Choroid plexus epithelial cell (primary cell): ENCODE data around the gene RGS10.

Experiments used
- DNase-seq: peaks from one replicate; pipeline ENCODE4 v3.0.0-alpha.2; 2010; ENCODE audit warnings: low read depth
- H3K4me3 ChIP-seq: 2 replicates; pipeline ENCODE4 v1.5.1; 2011; ENCODE audit warnings: low read depth, mild to moderate bottlenecking, control low read depth, low read length, moderate library complexity
- TF ChIP-seq, protein P1 (sequence below): conservative IDR thresholded peaks from 2 replicates; pipeline ENCODE4 v1.5.1; 2011; ENCODE audit warnings: low read depth, mild to moderate bottlenecking, control low read depth, inconsistent platforms, low read length, moderate library complexity

Gene RGS10

DNA sequence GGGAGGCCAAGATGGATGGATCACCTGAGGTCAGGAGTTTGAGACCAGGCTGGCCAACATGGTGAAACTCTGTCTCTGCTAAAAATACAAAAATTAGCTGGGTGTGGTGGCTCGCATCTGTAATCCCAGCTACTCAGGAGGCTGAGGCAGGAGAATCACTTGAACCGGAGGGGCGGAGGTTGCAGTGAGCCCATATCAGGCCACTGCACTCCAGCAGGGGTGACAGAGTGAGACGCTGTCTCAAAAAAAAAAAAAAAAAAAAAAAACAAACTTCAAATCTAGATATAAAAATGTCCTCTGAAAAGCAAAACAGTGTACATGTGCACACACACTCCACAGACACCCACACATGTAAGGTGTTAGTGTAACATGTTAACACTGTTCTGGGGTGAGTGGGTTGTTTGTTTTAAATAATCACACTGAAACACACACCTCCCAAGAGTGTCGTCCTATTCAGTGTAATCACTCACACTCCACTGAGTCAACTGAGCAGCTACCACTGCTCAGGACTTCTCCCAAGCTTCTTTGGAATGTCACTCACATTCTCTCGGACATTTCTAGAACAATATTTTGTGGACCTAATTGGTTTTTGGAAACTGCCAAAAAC is 12.8 kb upstream of the RGS10 start:
- TF ChIP-seq, protein P1, sequence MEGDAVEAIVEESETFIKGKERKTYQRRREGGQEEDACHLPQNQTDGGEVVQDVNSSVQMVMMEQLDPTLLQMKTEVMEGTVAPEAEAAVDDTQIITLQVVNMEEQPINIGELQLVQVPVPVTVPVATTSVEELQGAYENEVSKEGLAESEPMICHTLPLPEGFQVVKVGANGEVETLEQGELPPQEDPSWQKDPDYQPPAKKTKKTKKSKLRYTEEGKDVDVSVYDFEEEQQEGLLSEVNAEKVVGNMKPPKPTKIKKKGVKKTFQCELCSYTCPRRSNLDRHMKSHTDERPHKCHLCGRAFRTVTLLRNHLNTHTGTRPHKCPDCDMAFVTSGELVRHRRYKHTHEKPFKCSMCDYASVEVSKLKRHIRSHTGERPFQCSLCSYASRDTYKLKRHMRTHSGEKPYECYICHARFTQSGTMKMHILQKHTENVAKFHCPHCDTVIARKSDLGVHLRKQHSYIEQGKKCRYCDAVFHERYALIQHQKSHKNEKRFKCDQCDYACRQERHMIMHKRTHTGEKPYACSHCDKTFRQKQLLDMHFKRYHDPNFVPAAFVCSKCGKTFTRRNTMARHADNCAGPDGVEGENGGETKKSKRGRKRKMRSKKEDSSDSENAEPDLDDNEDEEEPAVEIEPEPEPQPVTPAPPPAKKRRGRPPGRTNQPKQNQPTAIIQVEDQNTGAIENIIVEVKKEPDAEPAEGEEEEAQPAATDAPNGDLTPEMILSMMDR = no peak
- DNase-seq = no peak
- no peak overlapping the region for H3K4me3 ChIP-seq

DNA sequence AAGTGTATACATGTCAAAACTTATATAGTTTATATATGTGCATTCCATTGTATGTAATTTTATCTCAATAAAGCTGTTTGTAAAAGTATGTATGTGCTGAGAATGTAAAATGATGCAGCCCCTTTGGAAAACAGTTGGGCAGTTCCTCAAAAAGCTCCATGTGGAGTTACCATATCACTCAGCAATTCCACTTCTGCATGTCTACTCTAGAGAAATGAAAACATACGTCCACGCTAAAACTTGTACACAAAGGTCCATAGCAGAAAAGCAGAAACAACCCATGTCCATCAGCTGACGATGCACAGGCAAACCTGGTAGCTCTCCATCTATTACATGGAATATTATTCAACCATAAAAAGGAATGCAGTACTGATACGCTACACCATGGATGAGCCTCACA is 8.3 kb upstream of the RGS10 start:
- no peak for DNase-seq
- TF ChIP-seq, protein P1 = no peak
- no peak overlapping the region for H3K4me3 ChIP-seq

DNA sequence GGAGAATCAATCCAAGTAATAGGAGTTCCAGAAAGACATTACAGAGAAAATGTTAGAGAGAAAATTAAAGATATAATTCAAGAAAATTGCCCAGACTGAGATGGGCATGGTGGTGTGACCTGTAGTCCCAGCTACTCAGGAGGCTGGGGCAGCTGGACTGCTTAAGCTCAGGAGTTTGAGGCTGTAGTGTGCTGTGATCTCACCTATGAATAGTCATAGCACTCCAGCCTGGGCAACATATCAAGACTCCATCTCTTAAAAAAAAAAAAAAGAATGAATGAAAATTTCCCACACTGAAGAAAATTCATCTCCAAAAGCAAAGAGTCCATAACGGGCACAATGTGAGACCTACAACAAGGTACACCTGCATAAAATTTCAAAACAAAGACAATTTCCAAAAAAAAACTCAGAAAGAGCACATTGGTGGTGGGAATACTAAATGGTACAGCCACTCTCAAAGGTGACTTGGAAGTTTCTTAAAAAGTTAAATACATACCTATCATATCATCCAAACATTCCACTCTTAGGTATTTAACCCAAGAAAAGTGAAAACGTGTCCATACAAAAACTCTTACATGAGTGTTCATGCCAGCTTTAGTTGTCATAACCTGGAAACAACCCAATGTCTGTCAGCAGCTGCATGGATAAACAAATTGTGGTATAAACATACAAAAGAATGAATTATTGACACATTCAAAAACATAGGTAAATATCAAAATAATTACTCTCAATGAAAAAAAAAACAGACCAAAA is 6.9 kb upstream of the RGS10 start:
- DNase-seq = no peak
- TF ChIP-seq, protein P1 = no peak
- H3K4me3 ChIP-seq = no peak overlapping the region

DNA sequence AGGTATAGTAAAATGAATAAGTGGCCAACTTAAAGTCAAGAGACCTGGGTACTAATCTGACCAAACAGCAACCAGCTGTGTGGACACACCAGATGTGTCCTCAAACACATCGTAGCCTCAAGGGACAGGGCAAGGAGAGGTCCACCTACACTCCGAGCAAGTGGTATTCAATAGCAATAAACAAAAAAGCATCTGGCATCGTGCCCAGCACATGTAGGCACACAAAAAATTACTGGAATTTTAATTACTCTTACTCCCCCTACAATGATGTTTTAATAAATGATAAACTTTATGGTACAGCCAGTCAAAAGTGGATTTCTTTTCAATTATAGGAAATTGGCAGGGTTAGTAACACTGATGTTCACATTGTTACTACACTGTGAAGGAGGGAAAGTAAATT is 3.5 kb upstream of the RGS10 start:
- no peak overlapping the region for H3K4me3 ChIP-seq
- no peak for DNase-seq
- TF ChIP-seq, protein P1 = no peak

DNA sequence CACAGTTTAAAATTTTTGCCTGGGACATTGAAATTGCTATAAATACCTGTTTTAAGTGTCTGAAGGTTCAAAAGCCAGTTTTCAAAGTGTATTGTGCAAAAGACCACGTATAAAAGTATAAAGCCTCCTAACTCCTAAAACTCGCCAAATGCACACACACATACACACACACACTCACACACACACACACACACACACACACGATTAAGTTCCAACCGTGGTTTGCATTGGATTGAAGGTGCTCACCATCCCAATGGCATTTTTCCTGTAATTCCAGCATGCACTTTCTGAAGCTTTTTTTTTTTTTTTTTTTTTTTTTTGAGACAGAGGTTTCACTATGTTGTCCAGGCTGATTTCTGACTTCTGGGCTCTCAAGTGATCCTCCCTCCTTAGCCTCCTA is 2.8 kb upstream of the RGS10 start:
- no peak overlapping the region for H3K4me3 ChIP-seq
- TF ChIP-seq, protein P1 = no peak
- DNase-seq = no peak

DNA sequence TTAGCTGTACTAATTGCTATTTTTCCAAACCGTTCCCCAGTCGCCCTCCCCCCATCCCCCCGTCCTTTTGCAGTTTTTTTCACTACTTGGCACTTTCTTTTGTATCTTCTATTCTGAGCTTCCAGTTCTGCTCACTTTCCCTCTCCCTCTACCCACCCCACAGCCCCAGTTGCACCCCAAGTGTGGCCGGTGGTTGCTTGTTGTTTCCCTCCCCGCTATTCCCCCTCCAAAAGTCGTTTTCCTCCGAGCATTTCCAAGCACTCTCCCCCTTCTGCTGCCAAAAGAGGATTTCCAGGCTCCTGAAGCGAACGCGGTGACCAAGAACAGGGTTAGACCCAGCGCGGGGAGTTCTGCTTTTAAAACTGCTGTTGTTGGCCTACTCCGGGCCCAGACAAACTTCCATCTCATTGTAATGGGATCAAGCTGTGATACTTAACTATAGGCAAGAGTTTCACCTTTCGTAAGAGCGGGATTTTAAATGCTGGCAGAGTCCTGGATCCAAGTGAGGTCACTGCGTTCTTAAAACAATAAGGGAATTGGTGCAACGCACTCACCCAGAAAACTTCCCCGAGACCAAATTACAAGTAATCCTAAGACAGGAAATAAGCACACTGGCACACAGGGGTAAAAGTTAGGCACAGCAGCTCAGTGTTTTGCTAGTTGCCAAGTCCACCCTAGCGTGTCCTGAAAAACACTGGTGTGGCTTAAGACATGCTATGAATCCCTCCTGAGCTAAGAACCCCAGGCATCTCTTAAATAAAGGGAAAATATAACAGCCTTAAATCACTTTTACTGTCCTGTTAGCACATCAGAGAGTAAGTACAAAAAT is 1.5 kb upstream of the RGS10 start:
- no peak overlapping the region for H3K4me3 ChIP-seq
- peak; percentile 13 for DNase-seq
- TF ChIP-seq, protein P1 = no peak
